ENCODE results near the gene ABCB7. TPM values are rescaled to one million over a fixed set of nuclear protein-coding genes. Genes with fewer than 3 reads are reported as not detected.
"Not testable (repeated sequence)": the region's sequence is repeated elsewhere in the genome, so short reads cannot be mapped to it uniquely, and the experiment has no call there.

The ABCB7 gene
- total and polyA plus RNA-seq, 4 donors, result 10.7 to 26.1 (median 17.4) TPM

DNA sequence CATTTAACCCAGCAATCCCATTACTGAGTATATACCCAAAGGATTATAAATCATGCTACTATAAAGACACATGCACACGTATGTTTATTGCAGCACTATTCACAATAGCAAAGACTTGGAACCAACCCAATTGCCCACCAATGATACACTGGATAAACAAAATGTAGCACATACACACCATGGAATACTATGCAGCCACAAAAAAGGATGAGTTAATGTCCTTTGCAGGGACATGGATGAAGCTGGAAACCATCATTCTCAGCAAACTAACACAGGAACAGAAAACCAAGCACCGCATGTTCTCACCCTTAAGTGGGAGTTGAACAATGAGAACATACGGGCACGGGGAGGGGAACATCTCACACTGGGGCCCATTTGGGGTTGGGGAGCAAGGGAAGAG, 27.0 kb downstream of the ABCB7 start:
- not testable (repeated sequence) for H3K36me3 ChIP-seq (ENCODE audit: control insufficient read depth in 4 of 4, insufficient read depth in 3 of 4, low read depth in 1 of 4, low read length in 3 of 4); H3K4me3 ChIP-seq (ENCODE audit: low read depth in 1 of 3, low read length in 3 of 3); H3K4me1 ChIP-seq (ENCODE audit: control insufficient read depth in 4 of 4, insufficient read depth in 4 of 4, low read length in 3 of 4); H3K27ac ChIP-seq (ENCODE audit: low read depth in 1 of 2, low read length in 2 of 2); H3K9me3 ChIP-seq (ENCODE audit: control insufficient read depth in 4 of 4, low read length in 3 of 4); DNase-seq (ENCODE audit: low spot score); H3K9ac ChIP-seq (ENCODE audit: low read depth in 1 of 2, low read length in 2 of 2); H3K27me3 ChIP-seq (ENCODE audit: control insufficient read depth in 4 of 4, insufficient read depth in 4 of 4, low read length in 3 of 4)
- WGBS, result 100% methylated on average over 4 of the region's 4 CpGs

DNA sequence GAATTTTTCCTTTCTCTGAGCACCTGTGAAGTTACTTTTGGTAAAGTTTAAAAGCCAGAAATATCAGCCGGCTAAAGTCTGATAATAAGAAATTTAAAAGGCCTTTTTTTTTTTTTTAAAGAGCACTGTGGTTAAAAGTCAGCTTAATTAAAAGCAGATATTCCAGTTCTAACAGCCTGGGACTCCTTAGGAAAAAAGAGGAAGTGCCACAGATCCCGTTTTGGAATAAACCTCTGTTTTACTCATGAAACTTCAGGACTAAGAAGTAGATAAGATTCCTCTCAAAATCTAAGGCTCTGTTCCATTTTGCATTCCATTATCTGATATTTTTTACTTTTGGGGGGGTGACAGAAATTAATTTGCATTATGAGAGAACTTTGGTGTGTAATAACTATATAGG, 37.8 kb downstream of the ABCB7 start:
- H3K27ac ChIP-seq (ENCODE audit: low read depth in 1 of 2, low read length in 2 of 2), result no peak overlapping the region
- H3K36me3 ChIP-seq (ENCODE audit: control insufficient read depth in 4 of 4, insufficient read depth in 3 of 4, low read depth in 1 of 4, low read length in 3 of 4), result no peaks in the 10 kb centered on the region
- DNase-seq (ENCODE audit: low spot score), result no peak
- H3K9me3 ChIP-seq (ENCODE audit: control insufficient read depth in 4 of 4, low read length in 3 of 4), result no peaks in the 10 kb centered on the region
- H3K4me3 ChIP-seq (ENCODE audit: low read depth in 1 of 3, low read length in 3 of 3), result no peak overlapping the region
- WGBS, result 76% methylated on average over 2 of the region's 2 CpGs
- no peaks in the 10 kb centered on the region for H3K4me1 ChIP-seq (ENCODE audit: control insufficient read depth in 4 of 4, insufficient read depth in 4 of 4, low read length in 3 of 4)
- H3K27me3 ChIP-seq (ENCODE audit: control insufficient read depth in 4 of 4, insufficient read depth in 4 of 4, low read length in 3 of 4), result no peaks in the 10 kb centered on the region
- no peak overlapping the region for H3K9ac ChIP-seq (ENCODE audit: low read depth in 1 of 2, low read length in 2 of 2)
- no peak for TF ChIP-seq NR2F2 (IDR thresholded peaks at IDR 0.05)
- no peak for TF ChIP-seq TAF1 (conservative IDR thresholded peaks at IDR 0.05)
- no peak for TF ChIP-seq FOXA2 (IDR thresholded peaks at IDR 0.05)
- TF ChIP-seq, protein P1, sequence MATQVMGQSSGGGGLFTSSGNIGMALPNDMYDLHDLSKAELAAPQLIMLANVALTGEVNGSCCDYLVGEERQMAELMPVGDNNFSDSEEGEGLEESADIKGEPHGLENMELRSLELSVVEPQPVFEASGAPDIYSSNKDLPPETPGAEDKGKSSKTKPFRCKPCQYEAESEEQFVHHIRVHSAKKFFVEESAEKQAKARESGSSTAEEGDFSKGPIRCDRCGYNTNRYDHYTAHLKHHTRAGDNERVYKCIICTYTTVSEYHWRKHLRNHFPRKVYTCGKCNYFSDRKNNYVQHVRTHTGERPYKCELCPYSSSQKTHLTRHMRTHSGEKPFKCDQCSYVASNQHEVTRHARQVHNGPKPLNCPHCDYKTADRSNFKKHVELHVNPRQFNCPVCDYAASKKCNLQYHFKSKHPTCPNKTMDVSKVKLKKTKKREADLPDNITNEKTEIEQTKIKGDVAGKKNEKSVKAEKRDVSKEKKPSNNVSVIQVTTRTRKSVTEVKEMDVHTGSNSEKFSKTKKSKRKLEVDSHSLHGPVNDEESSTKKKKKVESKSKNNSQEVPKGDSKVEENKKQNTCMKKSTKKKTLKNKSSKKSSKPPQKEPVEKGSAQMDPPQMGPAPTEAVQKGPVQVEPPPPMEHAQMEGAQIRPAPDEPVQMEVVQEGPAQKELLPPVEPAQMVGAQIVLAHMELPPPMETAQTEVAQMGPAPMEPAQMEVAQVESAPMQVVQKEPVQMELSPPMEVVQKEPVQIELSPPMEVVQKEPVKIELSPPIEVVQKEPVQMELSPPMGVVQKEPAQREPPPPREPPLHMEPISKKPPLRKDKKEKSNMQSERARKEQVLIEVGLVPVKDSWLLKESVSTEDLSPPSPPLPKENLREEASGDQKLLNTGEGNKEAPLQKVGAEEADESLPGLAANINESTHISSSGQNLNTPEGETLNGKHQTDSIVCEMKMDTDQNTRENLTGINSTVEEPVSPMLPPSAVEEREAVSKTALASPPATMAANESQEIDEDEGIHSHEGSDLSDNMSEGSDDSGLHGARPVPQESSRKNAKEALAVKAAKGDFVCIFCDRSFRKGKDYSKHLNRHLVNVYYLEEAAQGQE (IDR thresholded peaks at IDR 0.05), result no peak
- TF ChIP-seq FOXA1 (IDR thresholded peaks at IDR 0.05), result no peak
- TF ChIP-seq, protein P2, sequence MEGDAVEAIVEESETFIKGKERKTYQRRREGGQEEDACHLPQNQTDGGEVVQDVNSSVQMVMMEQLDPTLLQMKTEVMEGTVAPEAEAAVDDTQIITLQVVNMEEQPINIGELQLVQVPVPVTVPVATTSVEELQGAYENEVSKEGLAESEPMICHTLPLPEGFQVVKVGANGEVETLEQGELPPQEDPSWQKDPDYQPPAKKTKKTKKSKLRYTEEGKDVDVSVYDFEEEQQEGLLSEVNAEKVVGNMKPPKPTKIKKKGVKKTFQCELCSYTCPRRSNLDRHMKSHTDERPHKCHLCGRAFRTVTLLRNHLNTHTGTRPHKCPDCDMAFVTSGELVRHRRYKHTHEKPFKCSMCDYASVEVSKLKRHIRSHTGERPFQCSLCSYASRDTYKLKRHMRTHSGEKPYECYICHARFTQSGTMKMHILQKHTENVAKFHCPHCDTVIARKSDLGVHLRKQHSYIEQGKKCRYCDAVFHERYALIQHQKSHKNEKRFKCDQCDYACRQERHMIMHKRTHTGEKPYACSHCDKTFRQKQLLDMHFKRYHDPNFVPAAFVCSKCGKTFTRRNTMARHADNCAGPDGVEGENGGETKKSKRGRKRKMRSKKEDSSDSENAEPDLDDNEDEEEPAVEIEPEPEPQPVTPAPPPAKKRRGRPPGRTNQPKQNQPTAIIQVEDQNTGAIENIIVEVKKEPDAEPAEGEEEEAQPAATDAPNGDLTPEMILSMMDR (IDR thresholded peaks at IDR 0.05; ENCODE audit: low read depth, low read length, missing input control), result no peak

DNA sequence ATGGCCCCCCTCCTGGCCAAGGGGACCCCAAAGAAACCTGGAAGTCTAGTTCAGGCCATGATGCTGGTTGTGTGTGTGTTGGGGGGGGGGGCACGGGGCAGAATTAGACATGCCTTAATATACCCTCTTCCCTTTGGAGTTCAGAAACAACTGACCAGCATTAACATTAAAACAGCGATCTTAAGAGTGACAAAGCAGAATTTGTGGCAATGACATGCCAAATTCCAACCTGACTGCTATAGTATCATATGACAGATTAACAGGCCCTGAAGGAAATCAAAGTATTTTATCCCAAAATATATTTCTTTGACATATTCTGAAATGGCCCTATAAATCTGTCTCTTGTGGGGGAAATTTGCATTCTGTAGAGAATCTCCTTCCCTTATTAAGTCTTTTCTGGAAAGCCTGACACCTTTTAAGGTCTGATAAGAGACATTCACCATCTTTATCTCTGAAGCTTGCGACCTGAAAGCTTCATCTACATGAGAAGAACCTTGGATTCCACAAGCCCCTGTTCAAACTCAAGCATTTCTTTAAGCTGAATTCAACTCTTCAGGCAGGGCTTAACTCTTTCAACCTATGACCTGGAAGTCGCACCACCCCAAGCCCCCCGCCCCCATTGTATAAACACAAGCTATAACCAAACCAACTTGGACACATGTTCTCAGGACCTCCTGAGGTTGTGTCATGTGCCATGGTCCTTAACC, 40.2 kb downstream of the ABCB7 start:
- Histone ChIP-seq H3K27me3 (ENCODE audit: control insufficient read depth in 4 of 4, insufficient read depth in 4 of 4, low read length in 3 of 4) (no peaks in the 10 kb centered on the region), H3K9ac (ENCODE audit: low read depth in 1 of 2, low read length in 2 of 2) (no peak overlapping the region), H3K9me3 (ENCODE audit: control insufficient read depth in 4 of 4, low read length in 3 of 4) (no peaks in the 10 kb centered on the region), H3K27ac (ENCODE audit: low read depth in 1 of 2, low read length in 2 of 2) (no peak overlapping the region), H3K36me3 (ENCODE audit: control insufficient read depth in 4 of 4, insufficient read depth in 3 of 4, low read depth in 1 of 4, low read length in 3 of 4) (peaks cover 0 to 2% (median 0%) of the 10 kb centered on the region in 4 donors), H3K4me3 (ENCODE audit: low read depth in 1 of 3, low read length in 3 of 3) (no peak overlapping the region), H3K4me1 (ENCODE audit: control insufficient read depth in 4 of 4, insufficient read depth in 4 of 4, low read length in 3 of 4) (no peaks in the 10 kb centered on the region)
- TF ChIP-seq RAD21 (IDR thresholded peaks at IDR 0.05), result no peak
- no peak for TF ChIP-seq EGR1 (IDR thresholded peaks at IDR 0.05; ENCODE audit: low read depth in 2 of 2)
- no peak for TF ChIP-seq FOXA1 (IDR thresholded peaks at IDR 0.05)
- no peak for TF ChIP-seq GABPA (IDR thresholded peaks at IDR 0.05 in 1 of 2, conservative IDR thresholded peaks at IDR 0.05 in 1 of 2)
- DNase-seq (ENCODE audit: low spot score), result no peak
- 97% methylated on average over 5 of the region's 5 CpGs for WGBS

Measured in liver (tissue), 9 donors.